ELF-1 (cell line): ENCODE data around the gene SLC22A23.

Experiments used
- DNase-seq: peaks from one replicate; pipeline ENCODE4 v3.0.0-alpha.2; 2016; ENCODE audit warnings: low read depth, low spot score

SLC22A23 gene

DNA sequence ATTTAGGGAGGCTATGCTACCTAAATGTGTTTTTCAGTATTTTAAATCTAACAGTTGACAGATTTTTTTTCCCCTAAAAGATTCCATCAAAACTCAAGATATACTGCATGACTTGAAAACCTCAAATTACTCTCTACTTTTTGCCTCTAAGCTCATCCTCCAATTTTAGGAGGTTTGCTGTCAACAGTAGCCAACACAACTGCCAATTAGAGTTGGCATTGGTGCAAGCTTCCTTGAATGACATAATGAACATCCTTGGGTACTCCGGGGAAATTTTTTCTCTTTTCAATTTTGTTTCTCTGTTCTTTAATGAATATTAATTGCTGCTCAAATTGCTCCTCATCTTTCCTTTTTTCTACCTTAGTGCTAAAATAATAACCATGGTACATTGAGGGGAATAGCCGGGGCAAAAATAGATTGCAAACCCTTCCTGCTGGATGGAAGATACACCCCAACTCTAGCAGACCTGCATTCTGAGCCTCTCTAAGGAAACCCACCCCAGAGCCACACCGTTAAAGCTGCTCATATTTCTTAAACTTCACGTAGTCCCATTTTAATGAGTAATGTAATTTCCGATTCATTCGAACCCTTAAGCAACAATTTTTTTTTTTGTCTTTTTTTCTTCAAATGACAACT is 34.3 kb downstream of the SLC22A23 start:
- DNase-seq = no peak

DNA sequence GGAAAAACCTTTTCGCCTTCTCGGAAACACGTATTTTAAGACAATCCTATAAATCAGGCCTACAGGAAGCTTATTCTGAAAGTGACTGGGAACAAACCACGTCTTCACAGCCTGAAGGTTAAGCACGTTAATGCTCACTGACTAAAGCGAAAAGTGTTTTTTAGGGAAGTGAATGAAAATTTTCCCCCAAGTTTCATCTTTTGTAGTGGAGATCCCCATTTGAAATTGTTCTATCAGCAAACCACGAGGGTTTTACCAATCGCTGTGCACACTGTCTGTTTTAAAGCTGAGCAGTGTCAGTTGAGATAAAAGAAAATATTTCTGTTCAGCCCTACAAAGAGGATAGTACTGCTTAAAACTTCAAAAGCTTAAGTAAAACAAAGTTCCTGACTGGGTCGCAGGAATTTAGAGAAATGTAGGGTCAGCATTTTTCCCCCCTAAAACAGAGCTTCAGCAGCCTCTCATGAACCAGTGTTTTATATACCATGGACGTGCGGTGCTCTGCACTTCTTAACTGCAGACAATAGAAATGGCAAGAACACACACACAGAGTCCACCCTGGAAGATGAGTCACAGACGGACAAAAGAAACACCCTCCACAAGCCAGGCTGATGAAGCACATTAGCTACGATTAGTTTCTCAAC is 34.9 kb downstream of the SLC22A23 start:
- peak; percentile 46 for DNase-seq

DNA sequence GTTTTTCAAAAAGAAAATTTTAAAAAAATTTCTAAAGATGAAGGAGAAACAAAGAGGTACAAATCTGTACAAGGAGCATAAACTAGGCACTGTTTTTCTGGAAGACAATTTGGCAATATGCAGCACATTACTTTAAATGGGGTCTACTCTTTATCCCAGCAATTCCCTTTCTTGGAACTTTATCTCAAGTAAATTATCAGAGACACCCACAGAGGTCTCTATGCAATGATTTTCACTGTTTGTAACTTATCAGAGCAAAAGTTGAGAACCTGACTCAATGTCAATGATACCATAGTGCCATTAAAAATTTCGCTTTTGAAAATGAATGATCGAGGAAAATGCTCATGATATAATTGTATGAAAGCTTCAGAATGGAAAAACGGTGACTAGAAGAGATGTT is 35.7 kb downstream of the SLC22A23 start:
- DNase-seq = no peak

DNA sequence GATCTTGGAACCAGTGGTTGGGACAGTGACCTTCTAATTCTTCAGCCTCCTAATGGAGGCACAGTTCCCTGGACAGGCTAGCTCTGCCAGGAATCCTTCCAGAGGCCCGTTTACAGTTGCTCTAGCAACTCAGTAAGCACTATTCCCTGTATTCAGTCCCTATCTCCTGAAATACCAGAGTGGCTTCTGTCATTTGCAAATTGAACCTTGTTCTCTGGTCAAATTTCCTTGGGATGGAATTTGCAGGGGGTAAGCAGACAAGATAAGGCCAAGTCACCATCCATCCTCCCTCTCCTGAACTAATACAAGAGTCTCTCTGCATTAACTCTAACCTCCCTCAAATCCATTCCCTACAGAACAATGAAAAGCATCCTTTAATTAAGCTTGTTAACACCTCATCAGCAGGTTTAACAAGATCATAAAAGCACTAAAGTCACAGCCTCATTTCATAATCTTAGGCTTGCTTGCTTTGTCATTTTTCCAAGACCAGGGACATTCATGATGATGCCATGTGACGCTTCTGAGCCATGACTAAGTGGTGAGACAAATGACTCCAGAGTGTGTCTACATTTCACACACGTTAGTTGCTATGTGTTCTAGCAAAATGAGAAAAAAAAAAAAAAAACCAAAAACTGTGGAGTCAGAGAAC is 37.1 kb downstream of the SLC22A23 start:
- no peak for DNase-seq

DNA sequence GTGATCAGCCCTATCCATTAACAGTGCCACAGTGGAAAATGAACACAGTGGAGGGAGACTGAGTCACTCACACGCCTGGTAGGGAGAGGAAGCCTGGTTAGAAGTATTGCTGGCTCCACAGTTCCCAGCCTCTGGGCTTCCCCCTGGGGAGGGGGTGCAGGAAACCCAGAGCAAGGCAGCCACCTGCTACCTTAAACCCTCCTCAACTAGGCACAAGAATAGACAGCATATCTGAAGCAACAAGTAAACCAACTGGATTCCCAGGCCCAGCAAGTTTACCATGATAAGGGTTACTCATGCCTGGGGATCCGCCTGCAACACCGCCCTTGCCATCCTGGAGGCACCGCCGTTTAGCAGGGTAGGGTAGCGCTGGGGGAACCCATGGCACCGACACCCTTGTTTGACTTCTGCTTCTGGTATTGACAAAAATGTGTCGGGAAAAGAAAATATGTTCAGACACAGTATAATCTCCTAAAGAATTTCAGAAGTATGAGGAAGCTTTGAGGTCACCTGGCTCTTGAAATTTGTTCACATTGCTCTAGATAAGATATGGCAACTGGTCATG is 38.3 kb downstream of the SLC22A23 start:
- no peak for DNase-seq

DNA sequence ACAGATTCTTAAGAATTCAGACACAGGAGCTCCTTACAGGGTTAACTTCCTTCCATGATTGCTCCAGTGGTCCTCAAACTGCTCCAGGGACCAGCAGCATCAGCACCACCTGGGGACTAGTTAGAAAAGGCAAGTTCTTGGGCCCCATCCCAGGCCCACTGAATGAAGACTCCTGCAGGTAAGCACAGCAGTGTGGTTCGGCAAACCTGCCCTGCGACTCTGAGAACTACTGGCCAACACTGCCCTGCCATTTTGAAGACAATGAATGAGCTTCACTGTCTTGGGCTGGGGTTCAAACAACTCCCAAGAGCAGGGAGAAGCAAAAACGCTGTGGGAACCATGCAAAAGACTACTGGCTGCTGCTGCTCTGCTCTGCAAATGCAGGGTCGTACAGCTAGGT is 39.4 kb downstream of the SLC22A23 start:
- no peak for DNase-seq

DNA sequence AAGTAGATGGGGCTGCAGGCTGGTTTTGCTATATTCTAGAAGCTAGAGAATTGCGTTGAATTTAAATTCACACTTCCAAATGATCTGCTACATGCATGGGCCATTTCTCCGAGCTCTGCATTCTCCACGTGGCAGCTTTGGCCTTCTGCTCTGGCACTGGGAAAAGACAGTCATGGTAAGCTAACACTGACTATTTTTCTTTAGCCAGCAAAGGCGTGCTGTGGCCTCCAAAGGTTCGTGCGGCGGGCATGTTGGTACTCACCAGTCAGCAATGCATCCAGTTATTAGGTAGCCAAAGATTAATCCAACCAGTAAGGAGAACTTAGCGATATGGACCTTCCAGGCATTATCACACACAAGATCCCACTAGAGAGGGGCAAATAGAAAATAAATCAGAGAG is 41.4 kb downstream of the SLC22A23 start:
- DNase-seq = no peak

DNA sequence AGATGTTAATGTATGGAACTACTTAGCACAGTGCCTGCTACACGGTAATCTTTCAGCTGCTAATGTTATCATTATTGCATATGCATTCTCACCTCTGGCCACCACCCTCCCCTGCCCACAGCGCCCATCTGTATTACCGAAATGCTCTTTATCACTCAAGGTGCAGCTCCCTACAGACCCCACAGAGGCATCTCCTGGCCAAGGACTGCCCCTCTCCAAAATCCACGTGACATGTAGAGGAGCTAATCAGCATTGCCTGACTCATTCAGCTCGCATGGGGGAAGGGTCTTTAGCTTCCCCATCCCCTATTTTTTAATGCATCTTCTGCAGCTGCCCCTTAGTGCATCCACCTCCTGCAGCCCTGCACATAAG is 41.8 kb downstream of the SLC22A23 start:
- no peak for DNase-seq

DNA sequence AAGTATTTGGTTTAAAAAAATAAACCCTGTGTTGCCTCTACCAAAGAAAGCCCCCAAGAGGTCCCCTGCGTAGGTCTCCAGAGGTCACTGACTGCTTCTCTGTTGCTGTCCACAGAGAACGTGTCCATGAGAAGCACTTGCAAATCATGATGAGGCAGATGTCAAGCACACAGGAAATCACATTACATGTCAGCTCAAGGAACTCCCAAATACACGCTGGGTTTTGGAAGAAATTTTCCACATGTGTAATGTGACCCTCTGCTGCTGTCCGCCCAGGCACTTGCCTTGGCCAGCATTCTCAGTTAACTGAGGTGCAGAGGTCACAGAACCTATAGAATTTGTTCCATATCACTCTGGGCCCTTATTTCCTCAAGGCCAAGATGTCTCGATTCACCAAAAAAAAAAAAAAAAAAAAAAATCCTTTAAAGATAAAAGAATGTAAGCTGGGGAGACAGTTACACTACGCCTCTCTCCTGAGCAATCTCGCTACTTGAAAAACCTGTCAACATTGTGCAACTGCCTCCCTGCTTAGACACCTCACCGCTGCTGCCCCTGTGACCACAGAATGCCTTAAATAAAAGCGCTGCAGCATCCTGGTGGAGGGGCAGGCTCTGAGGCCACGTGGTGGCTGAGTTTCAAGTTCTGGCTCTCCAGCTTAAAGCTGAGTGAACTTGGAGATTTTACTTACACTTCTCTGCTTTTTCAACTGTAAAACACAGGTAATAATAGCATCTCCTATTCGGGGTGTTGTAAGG is 42.3 kb downstream of the SLC22A23 start:
- DNase-seq = peak; percentile 41

DNA sequence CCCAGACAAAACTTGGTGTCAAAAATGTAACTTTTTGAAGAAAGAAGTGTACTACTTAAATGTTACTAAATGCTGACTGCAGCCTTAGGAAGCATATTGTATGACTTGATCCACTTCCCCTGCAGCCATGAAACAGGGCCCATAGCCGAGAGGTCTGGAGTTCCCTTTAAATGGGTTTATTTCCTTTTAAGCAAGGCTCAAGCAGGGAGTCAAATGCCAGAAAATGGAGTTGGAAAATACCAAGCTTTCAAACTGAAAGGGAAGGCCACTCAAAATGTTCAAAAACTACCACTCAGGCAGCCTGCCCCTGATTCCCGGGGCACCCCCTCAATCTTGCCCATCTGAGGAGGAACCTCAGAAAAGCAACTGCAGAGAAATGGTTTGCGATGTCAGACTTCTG is 43.3 kb downstream of the SLC22A23 start:
- no peak for DNase-seq

DNA sequence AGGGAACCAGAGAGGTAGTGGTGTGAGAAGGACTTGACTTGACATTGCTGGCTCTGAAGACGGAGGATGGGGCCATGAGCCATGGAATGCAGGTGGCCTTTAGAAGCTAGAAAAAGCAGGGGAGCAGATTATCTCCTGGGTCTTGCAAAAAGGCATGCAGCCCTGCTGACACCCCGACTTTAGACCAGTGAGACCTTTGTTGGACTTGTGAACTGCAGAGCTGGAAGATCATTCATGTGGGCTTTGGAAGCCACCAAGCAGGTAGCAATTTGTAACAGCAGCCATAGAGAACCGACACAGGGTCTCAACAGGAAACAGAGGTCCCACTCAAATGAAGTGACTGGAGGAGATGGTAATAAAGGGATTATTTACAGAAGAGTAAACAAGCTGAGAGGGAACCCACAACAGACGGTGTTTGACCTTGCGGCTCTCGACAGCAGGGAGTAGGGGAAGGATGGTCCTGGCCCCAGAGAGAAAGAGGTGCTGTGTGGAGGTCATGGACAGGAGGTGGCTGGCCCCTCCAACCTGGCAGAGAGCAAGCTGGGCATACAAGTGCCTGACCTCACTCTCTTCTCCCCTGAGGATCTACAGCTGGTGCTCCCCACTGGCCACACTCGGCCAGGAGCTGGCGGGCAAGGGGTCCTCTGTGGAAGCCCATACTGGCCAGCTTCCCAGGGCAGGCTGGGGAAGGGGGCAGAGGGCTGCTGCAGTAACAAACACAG is 43.9 kb downstream of the SLC22A23 start:
- DNase-seq = no peak

DNA sequence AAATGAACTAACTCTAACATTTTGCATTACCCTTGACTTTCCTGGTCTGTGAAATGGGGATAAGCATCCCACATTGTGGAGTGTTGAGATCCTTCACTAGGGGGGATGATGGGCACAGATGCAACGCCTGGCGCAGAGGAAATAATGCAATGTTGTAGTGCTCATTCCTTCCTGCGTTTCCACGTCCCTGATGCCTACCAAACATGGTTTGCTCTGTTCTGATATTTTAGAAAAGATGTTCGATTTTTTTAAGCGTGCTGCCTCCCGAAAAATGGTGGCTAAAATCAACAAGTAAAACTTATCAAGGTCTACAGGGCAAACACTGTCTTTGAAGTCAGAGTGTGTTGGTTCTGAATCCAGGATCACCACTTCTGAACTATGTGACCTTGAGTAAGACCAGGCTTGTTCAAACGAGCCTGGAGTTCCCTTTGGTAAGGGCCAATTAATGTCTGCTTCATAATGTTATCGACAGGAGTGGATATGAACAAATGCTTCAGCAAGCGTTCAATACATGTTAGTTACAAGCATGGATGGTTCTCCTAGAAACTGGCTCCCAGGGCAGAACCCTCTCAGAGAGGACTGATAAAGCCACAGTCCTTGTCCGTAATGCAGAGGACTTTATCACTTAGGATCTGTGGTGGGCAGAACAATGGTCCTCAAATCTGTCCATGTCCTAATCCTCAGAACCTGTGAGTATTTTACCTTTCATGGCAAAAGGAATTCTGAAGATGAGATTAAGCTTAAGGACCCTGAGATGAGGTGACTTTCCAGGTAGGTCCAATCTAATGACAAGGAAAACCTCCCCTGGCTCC is 44.7 kb downstream of the SLC22A23 start:
- no peak for DNase-seq

DNA sequence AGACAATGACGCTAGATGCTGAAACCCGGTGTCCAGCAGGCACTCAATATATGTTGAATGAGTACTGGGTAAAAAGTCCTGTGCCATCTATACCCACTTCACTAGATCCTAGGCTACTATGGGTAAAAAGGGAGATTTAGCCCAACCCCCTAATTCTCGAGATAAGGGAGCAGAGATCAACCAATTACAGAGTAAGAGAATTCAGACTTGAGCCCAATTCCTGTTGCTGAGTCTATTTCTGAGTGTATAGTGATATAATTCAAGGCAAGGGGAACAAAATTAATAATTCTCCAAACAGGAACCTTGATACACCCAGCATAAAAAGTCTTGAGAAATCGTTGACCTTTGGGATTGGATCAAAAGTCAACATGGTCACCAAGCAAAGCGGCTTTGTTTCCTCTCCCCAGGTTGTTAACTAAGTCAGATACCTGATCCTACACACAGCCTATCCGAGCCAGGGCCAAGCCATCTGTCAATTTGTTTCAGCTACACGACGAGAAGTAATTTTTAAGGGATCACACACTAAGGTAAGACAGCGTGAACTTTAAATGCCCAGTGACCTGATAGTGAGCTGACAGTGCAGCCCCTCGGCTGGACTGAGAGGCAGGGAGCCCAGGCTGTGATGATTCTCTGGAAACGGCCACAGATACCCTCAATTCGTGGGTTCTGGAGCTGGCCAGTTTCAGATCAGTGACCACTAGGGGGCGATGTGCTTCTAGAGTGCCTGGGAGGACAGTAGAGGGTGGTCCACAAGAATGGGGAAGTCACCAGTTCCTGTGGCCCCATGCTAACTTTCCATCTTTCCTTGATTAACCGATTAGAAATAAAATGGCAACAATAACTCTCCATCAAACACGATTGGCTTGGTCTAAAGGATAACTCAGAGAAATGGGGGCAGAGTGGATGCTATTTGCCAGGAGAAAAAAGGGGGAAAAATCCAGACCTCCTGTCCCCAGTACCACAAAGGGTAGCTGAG is 46.2 kb downstream of the SLC22A23 start:
- peak; percentile 87 for DNase-seq

DNA sequence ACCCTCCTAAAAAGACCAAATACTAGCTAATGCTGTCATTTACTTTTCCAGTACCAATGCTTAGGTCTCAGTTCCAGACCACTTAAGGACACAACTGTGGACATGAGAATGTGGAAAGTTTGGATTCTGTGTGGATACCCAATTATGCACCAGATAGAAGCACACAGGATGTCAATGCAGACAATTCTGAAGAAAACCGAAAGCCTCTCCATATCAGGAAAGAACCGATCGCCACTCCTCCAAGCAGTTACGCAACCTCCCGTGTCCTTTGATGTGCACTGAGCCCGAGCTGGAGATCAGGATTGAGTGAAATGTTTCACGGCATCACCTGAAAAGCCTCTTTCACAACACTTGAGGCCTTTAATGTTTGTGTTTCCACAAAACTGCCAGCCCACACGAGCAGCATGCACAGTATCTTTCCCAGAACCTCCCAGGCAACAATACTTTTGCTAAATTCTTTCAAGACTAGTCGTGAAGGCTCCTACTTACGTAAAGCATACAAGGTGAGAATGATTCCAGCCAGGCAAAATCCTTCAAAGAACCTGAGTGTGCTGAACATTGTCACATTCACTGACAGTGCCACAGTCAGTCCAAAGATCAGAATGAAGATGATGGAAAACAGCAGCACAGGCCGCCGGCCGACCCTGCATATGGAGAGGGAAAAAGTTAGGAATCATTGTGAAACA is 47.0 kb downstream of the SLC22A23 start:
- peak; percentile 58 for DNase-seq

DNA sequence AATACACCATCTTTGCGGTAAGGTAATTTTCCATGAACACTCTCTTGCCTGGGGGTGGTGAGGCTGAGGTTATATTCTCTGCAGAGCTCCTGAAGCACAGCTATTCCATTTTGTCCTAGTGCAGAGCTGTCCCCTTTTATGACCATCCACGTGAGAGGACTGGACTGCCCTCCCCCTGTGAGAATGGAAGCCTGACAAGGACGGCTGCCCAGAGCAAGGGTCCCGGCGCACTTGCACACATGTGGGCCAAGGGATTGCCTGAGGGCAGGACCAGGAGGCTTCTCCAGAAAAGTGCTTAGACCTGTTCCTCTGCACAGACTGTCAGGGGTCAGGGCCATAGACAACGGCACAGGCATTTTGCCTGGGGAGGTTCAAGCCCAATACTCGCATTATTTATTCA is 48.2 kb downstream of the SLC22A23 start:
- DNase-seq = peak; percentile 87

DNA sequence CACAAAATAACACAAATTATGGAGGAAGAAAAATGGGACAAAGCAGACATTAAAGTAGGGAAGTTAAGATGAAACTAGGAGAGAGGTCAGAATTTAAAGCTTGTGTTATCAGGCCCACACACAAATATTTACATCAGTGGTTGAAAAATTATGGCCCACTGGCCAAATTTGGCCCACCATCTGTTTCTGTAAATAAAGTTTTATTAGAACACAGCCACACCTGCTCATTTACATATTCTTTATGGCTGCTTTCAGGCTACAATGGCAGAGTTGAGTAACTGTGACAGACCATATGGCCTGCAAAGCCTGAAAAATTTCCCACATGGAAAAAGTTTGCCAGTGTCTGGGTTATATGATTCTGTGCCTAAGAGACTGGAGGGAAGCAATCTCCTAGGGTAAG is 49.0 kb downstream of the SLC22A23 start:
- DNase-seq = no peak

DNA sequence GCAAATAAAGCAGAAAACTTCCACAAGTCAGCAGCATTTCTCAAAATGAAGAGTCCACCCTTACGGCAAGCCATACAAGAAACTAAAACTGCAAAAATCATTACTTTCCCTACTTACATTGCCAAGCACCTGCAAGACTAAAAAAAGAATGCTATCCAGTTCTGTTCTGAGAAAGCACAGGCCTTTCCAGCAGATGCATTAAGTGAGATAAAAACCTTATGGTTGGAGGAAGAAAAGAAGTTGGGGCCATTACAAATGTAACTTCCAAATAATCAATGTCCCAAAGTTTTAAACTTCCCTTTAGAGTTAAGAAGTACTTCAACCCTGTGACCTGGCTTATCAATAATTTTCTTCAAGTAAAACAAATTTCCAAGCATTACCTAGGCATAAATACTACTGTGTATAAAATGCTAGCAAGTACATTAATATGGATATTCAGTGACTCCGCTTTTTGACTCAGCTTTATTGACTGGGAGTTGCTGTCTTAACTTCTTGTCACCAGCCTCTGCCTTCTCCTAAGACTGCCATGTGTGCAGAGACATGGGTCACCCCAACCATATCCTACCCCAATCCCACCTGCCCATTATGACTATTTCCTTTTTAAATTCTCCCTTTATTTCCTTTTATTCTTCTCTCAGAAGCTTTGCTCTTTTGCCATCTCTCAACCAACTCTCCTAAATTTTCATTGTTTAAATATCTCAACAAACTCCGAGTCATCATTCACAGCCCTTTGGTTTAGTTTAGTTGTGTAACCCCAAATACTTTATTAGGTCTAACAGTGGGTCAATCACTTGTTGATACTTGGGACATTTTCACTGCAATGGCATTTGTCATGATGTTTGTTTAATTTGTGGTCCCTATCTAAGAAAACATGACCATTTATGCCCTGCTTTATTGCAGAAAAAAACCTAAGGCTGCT is 49.7 kb downstream of the SLC22A23 start:
- DNase-seq = no peak

DNA sequence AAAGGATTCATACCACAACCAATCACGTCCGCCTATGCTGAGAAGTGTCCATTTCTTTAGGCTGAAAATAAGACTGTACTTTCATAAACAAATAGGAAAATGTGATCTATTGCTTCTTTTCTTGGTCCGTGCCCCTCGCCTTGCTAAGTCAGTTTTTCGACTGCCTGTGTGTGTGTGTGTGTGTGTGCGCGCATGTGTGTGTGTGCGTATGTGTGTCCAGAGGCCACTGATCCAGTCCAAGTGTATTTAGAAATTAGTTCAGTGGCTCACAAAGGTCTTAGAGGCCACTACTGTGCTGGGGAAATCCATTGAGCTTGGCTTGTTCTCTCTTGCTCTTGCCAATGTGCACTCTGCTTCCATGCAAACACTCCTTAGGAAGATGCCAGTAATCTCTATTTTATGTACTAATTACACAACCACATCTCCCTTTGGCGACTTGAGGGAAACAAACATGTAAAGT is 50.5 kb downstream of the SLC22A23 start:
- DNase-seq = no peak
